ENCODE data around the gene TTC3. TPM values are rescaled to one million over a fixed set of nuclear protein-coding genes. Genes with fewer than 3 reads are reported as not detected.

The TTC3 gene
- total and polyA plus RNA-seq, 2 experiments from 2014 or later = 146 to 196 TPM

DNA sequence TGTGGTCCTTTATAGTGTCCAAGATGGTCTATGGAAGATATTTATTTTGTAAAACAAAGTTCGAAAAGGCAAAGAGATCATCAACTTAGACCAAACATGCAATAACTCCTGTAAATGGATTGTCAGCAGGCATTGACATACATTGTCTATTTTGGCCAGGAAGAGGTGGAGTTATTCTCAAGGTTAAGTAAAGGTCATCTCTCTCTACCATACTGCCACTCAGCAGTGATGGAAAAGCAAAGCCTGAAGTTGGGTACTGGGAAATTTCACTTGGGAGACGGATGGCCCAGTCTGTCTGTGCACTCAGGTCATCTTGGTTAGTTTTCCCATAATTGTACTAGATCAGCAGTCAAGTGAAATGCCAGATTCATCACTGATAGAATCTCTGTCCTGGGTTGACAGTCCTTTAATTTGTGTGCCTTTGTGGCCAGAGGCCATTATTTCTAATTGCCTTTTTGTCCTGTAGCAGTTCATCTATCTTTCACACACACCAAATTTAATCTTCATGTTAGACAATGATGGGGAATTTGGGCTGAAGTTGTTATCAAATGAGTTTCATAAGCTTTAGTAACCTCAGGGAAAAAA lies 17.7 kb upstream of the TTC3 start:
- Histone ChIP-seq H3K9me2 (replicated peaks; ENCODE audit: insufficient read depth) (no peaks in the 10 kb centered on the region), H3K27me3 (no peaks in the 10 kb centered on the region), H3K4me3 (no peak overlapping the region), H3K4me2 (no peak overlapping the region), H3K9me3 (ENCODE audit: low read depth) (no peaks in the 10 kb centered on the region), H4K20me1 (ENCODE audit: insufficient read depth, poor library complexity, severe bottlenecking) (no peaks in the 10 kb centered on the region), H3K36me3 (replicated peaks; ENCODE audit: insufficient read depth, low read depth) (no peaks in the 10 kb centered on the region), H3K4me1 (ENCODE audit: insufficient read depth) (peaks cover 12% of the 10 kb centered on the region), H3K27ac (no peak overlapping the region), H2AFZ (no peak overlapping the region), H3K79me2 (no peaks in the 10 kb centered on the region)
- WGBS (ENCODE audit: low lambda C conversion rate, missing lambda C conversion rate) = 70% methylated on average over 2 of the region's 2 CpGs
- no peak for DNase-seq (ENCODE audit: low spot score)
- TF ChIP-seq EZH2 (IDR thresholded peaks at IDR 0.05; ENCODE audit: borderline replicate concordance) = no peak
- TF ChIP-seq, protein P1, sequence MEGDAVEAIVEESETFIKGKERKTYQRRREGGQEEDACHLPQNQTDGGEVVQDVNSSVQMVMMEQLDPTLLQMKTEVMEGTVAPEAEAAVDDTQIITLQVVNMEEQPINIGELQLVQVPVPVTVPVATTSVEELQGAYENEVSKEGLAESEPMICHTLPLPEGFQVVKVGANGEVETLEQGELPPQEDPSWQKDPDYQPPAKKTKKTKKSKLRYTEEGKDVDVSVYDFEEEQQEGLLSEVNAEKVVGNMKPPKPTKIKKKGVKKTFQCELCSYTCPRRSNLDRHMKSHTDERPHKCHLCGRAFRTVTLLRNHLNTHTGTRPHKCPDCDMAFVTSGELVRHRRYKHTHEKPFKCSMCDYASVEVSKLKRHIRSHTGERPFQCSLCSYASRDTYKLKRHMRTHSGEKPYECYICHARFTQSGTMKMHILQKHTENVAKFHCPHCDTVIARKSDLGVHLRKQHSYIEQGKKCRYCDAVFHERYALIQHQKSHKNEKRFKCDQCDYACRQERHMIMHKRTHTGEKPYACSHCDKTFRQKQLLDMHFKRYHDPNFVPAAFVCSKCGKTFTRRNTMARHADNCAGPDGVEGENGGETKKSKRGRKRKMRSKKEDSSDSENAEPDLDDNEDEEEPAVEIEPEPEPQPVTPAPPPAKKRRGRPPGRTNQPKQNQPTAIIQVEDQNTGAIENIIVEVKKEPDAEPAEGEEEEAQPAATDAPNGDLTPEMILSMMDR (IDR thresholded peaks at IDR 0.05; ENCODE audit: poor library complexity) = no peak
- TF ChIP-seq EZH2phosphoT487 (IDR thresholded peaks at IDR 0.05; ENCODE audit: low read depth, severe bottlenecking, unreplicated experiment) = no peak

DNA sequence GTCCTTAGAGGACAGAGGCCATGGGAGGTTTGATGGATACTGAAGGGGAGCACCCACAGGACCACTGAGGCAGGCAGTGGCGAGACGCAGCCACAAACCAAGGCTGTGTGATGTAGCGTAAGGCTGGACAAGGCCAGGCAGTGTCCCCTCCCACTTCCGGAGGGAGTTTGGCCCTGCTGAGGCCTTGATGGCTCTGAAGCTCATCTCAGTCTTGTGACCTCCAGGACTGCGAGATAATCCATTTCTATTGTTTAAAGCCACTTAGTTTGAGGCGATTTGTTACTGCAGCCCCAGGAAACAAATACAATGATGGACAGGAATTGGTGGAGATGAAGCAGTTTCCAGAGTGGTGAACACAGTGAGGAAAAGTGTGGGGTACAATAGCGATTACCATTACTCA lies 15.4 kb upstream of the TTC3 start:
- H4K20me1 ChIP-seq (ENCODE audit: insufficient read depth, poor library complexity, severe bottlenecking) = no peaks in the 10 kb centered on the region
- H3K9me3 ChIP-seq (ENCODE audit: low read depth) = no peaks in the 10 kb centered on the region
- WGBS (ENCODE audit: low lambda C conversion rate, missing lambda C conversion rate) = 87% methylated on average over 7 of the region's 7 CpGs
- H3K27me3 ChIP-seq = no peaks in the 10 kb centered on the region
- DNase-seq (ENCODE audit: low spot score) = no peak
- H3K4me1 ChIP-seq (ENCODE audit: insufficient read depth) = peaks cover 22% of the 10 kb centered on the region
- H3K27ac ChIP-seq = no peak overlapping the region
- H3K4me3 ChIP-seq = no peak overlapping the region
- TF ChIP-seq EZH2 (IDR thresholded peaks at IDR 0.05; ENCODE audit: borderline replicate concordance) = no peak
- H3K9me2 ChIP-seq (replicated peaks; ENCODE audit: insufficient read depth) = no peaks in the 10 kb centered on the region
- H3K36me3 ChIP-seq (replicated peaks; ENCODE audit: insufficient read depth, low read depth) = no peaks in the 10 kb centered on the region
- no peak overlapping the region for H3K4me2 ChIP-seq
- H3K79me2 ChIP-seq = no peaks in the 10 kb centered on the region
- no peak overlapping the region for H2AFZ ChIP-seq

DNA sequence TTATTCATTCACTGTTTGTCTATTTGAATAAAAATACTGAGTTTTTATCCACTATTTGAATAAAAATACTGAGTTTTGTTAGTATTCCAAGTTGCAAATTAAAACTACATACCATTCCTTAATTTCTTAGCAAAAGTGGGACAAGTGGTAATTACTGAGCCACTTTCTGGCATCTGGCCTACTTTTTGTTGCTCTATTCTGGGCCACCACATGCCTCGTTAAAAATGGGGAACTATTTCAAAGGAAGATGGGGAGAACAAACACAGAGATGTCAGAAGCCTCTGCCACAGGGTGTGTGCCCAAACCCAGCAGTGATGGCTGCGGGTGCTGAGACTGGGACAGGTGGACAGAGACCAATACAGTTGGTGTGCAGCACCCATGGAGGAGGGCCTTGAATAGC lies 14.8 kb upstream of the TTC3 start:
- no peak overlapping the region for H3K4me3 ChIP-seq
- H3K27me3 ChIP-seq = no peaks in the 10 kb centered on the region
- TF ChIP-seq, protein P1 (IDR thresholded peaks at IDR 0.05; ENCODE audit: poor library complexity) = no peak
- no peak for TF ChIP-seq EZH2 (IDR thresholded peaks at IDR 0.05; ENCODE audit: borderline replicate concordance)
- TF ChIP-seq EZH2phosphoT487 (IDR thresholded peaks at IDR 0.05; ENCODE audit: low read depth, severe bottlenecking, unreplicated experiment) = no peak
- H3K36me3 ChIP-seq (replicated peaks; ENCODE audit: insufficient read depth, low read depth) = no peaks in the 10 kb centered on the region
- no peaks in the 10 kb centered on the region for H3K79me2 ChIP-seq
- H3K4me1 ChIP-seq (ENCODE audit: insufficient read depth) = peaks cover 22% of the 10 kb centered on the region
- H3K9me3 ChIP-seq (ENCODE audit: low read depth) = no peaks in the 10 kb centered on the region
- no peaks in the 10 kb centered on the region for H4K20me1 ChIP-seq (ENCODE audit: insufficient read depth, poor library complexity, severe bottlenecking)
- no peak overlapping the region for H3K27ac ChIP-seq
- H3K4me2 ChIP-seq = no peak overlapping the region
- no peak overlapping the region for H2AFZ ChIP-seq
- no peaks in the 10 kb centered on the region for H3K9me2 ChIP-seq (replicated peaks; ENCODE audit: insufficient read depth)
- DNase-seq (ENCODE audit: low spot score) = no peak
- 84% methylated on average over 2 of the region's 2 CpGs for WGBS (ENCODE audit: low lambda C conversion rate, missing lambda C conversion rate)

DNA sequence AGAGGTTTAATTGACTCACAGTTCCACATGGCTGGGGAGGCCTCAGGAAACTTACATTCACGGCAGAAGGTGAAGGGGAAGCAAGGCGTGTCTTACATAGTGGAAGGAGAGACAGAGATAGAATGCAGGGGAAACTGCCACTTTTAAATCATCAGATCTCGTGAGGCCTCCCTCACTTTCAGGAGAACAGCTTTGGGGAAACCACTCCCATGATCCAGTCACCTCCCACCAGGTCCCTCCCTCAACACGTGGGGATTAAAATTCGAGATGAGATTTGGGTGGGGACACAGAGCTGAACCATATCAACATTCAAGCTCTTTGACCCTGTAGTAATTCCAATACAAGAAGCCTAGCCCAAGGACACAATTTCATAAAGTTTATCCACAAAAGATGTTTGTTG lies 13.9 kb upstream of the TTC3 start:
- Histone ChIP-seq H4K20me1 (ENCODE audit: insufficient read depth, poor library complexity, severe bottlenecking) (no peaks in the 10 kb centered on the region), H3K4me2 (no peak overlapping the region), H3K9me2 (replicated peaks; ENCODE audit: insufficient read depth) (no peaks in the 10 kb centered on the region), H3K36me3 (replicated peaks; ENCODE audit: insufficient read depth, low read depth) (no peaks in the 10 kb centered on the region), H3K27ac (peak overlapping the region; percentile 84), H2AFZ (peak overlapping the region; percentile 30), H3K27me3 (no peaks in the 10 kb centered on the region), H3K4me1 (ENCODE audit: insufficient read depth) (peaks cover 22% of the 10 kb centered on the region), H3K9me3 (ENCODE audit: low read depth) (no peaks in the 10 kb centered on the region), H3K79me2 (no peaks in the 10 kb centered on the region), H3K4me3 (no peak overlapping the region)
- DNase-seq (ENCODE audit: low spot score) = no peak
- no peak for TF ChIP-seq EZH2 (IDR thresholded peaks at IDR 0.05; ENCODE audit: borderline replicate concordance)
- no peak for TF ChIP-seq EZH2phosphoT487 (IDR thresholded peaks at IDR 0.05; ENCODE audit: low read depth, severe bottlenecking, unreplicated experiment)
- TF ChIP-seq, protein P1 (IDR thresholded peaks at IDR 0.05; ENCODE audit: poor library complexity) = no peak
- WGBS (ENCODE audit: low lambda C conversion rate, missing lambda C conversion rate) = 67% methylated on average over 5 of the region's 5 CpGs
